NOMO-1 (cell line): Measurements from ENCODE around the gene SPOCK1.
"Not testable (repeated sequence)": the region's sequence is repeated elsewhere in the genome, so short reads cannot be mapped to it uniquely, and the experiment has no call there.

Experiments used
- DNase-seq, 2 experiments: peaks; one replicate each; lab custom pipeline; 2025; ENCODE audit not compliant: unreplicated experiment in 2 of 2; lab: John Stamatoyannopoulos, UW

SPOCK1 gene

GRCh38 chr5:137400571-137400970 is 98.6 kb downstream of the SPOCK1 start:
- DNase-seq = no peak

GRCh38 chr5:137399911-137400310 is 99.2 kb downstream of the SPOCK1 start:
- DNase-seq = no peak

- no peak for DNase-seq
Measured at GRCh38 chr5:137398751-137399150, 100.4 kb downstream of the SPOCK1 start.

- no peak for DNase-seq
Measured at GRCh38 chr5:137398154-137398553, 101.0 kb downstream of the SPOCK1 start.

GRCh38 chr5:137395011-137395755 is 103.9 kb downstream of the SPOCK1 start:
- DNase-seq = no peak

- DNase-seq = no peak
Measured at GRCh38 chr5:137394380-137394779, 104.7 kb downstream of the SPOCK1 start.

GRCh38 chr5:137393196-137393993 is 105.7 kb downstream of the SPOCK1 start:
- DNase-seq = no peak

GRCh38 chr5:137392261-137392660 is 106.9 kb downstream of the SPOCK1 start:
- DNase-seq = no peak

- not testable (repeated sequence) for DNase-seq
Measured at GRCh38 chr5:137391044-137391443, 108.1 kb downstream of the SPOCK1 start.

GRCh38 chr5:137389042-137389441 is 110.1 kb downstream of the SPOCK1 start:
- DNase-seq = no peak

- no peak for DNase-seq
Measured at GRCh38 chr5:137385064-137385463, 114.1 kb downstream of the SPOCK1 start.

GRCh38 chr5:137383909-137384308 is 115.2 kb downstream of the SPOCK1 start:
- no peak for DNase-seq

- DNase-seq = no peak
Measured at GRCh38 chr5:137381555-137381954, 117.6 kb downstream of the SPOCK1 start.

GRCh38 chr5:137379555-137380286 is 119.4 kb downstream of the SPOCK1 start:
- no peak for DNase-seq

GRCh38 chr5:137375741-137376526 is 123.2 kb downstream of the SPOCK1 start:
- DNase-seq = no peak

GRCh38 chr5:137374110-137374714 is 124.9 kb downstream of the SPOCK1 start:
- DNase-seq = no peak

GRCh38 chr5:137372773-137373160 is 126.4 kb downstream of the SPOCK1 start:
- peak; percentile 81 to 91 for DNase-seq

GRCh38 chr5:137372016-137372772 is 126.9 kb downstream of the SPOCK1 start:
- peak; percentile 24 to 62 for DNase-seq
